Hepatocyte (in vitro differentiated cells): ENCODE measurements around the gene SIRT5. TPM values are rescaled to one million over a fixed set of nuclear protein-coding genes. Genes with fewer than 3 reads are reported as not detected.

Experiments
- DNase-seq: peaks from one replicate; pipeline ENCODE4 v3.0.0-alpha.2; 2016; ENCODE audit warnings: low spot score
- H2AFZ ChIP-seq: fragments of 200-600 bp; sonication (generic); 2 replicates; pipeline ENCODE4 v1.6.0; 2016; ENCODE audit warnings: antibody characterized with exemption, mild to moderate bottlenecking
- H3K27ac ChIP-seq: fragments of 200-600 bp; sonication (generic); 2 replicates; pipeline ENCODE4 v1.5.1; 2016; ENCODE audit warnings: mild to moderate bottlenecking
- H3K27me3 ChIP-seq: fragments of 200-600 bp; sonication (generic); 2 replicates; pipeline ENCODE4 v1.6.1; 2016
- H3K36me3 ChIP-seq: fragments of 200-600 bp; sonication (generic); replicated peaks from 2 replicates; pipeline ENCODE4 v1.5.1; 2016; ENCODE audit warnings: low read depth; ENCODE audit not compliant: insufficient read depth
- H3K4me1 ChIP-seq: fragments of 200-600 bp; sonication (generic); 2 replicates; pipeline ENCODE4 v1.5.1; 2016; ENCODE audit warnings: mild to moderate bottlenecking, moderate library complexity; ENCODE audit not compliant: insufficient read depth
- H3K4me2 ChIP-seq: fragments of 200-600 bp; sonication (generic); 2 replicates; pipeline ENCODE4 v1.6.0; 2016
- H3K4me3 ChIP-seq: fragments of 200-600 bp; sonication (generic); 2 replicates; pipeline ENCODE4 v1.5.1; 2016; ENCODE audit warnings: mild to moderate bottlenecking
- H3K79me2 ChIP-seq: fragments of 200-600 bp; sonication (generic); 2 replicates; pipeline ENCODE4 v1.6.0; 2017; ENCODE audit warnings: mild to moderate bottlenecking
- H3K9me2 ChIP-seq: fragments of 200-600 bp; sonication (generic); replicated peaks from 2 replicates; pipeline ENCODE4 v1.6.0; 2017; ENCODE audit warnings: mild to moderate bottlenecking; ENCODE audit not compliant: insufficient read depth
- H3K9me3 ChIP-seq: fragments of 200-600 bp; sonication (generic); 2 replicates; pipeline ENCODE4 v1.5.1; 2016; ENCODE audit warnings: low read depth, mild to moderate bottlenecking
- H4K20me1 ChIP-seq: fragments of 200-600 bp; sonication (generic); 2 replicates; pipeline ENCODE4 v1.6.0; 2016; ENCODE audit warnings: mild to moderate bottlenecking; ENCODE audit not compliant: insufficient read depth, poor library complexity, severe bottlenecking
- CTCF ChIP-seq: fragments of 200-600 bp; sonication (generic); IDR thresholded peaks from 2 replicates; pipeline ENCODE4 v1.5.1; 2016; ENCODE audit warnings: antibody characterized with exemption, mild to moderate bottlenecking; ENCODE audit not compliant: poor library complexity
- EZH2 ChIP-seq: fragments of 200-600 bp; sonication (generic); IDR thresholded peaks from 2 replicates; pipeline ENCODE4 v1.6.1; 2016; ENCODE audit warnings: antibody characterized with exemption, mild to moderate bottlenecking, borderline replicate concordance
- EZH2phosphoT487 ChIP-seq: fragments of 200-600 bp; sonication (generic); IDR thresholded peaks from one replicate; pipeline ENCODE4 v1.6.1; 2018; ENCODE audit warnings: antibody characterized with exemption, mild to moderate bottlenecking, low read depth, moderate library complexity; ENCODE audit not compliant: unreplicated experiment, severe bottlenecking
- WGBS: methylation state at CpG from one replicate; pipeline ENCODE4 v1.1.6; 2016; ENCODE audit warnings: low lambda C conversion rate; ENCODE audit errors: missing lambda C conversion rate; 5-methylcytosine and 5-hydroxymethylcytosine counted together
- polyA plus RNA-seq: library from polyadenylated mRNA; unstranded; fragments of >200 nt; fragmentation: Nextera tagmentation; extraction: Ambion mirVana; gene quantifications from 2 replicates; pipeline ENCODE4 v1.2.1, GENCODE V29; 2016
- total RNA-seq: library from RNA; depleted of rRNA; stranded (reverse); fragments of >200 nt; gene quantifications from 2 replicates; pipeline ENCODE4 v1.2.3, GENCODE V29; 2014

The SIRT5 gene
- total and polyA plus RNA-seq, 2 experiments from 2014 or later = 8.6 to 12.9 TPM

- 20% methylated on average over 4 of the region's 4 CpGs for WGBS
- no peak for DNase-seq
- no peak overlapping the region for H3K27ac ChIP-seq
- H3K4me1 ChIP-seq = no peaks in the 10 kb centered on the region
- H4K20me1 ChIP-seq = no peaks in the 10 kb centered on the region
- no peaks in the 10 kb centered on the region for H3K9me3 ChIP-seq
- H3K9me2 ChIP-seq = no peaks in the 10 kb centered on the region
- no peak overlapping the region for H2AFZ ChIP-seq
- H3K36me3 ChIP-seq = no peaks in the 10 kb centered on the region
- H3K4me3 ChIP-seq = no peak overlapping the region
- H3K79me2 ChIP-seq = no peaks in the 10 kb centered on the region
- no peaks in the 10 kb centered on the region for H3K27me3 ChIP-seq
- H3K4me2 ChIP-seq = no peak overlapping the region
- TF ChIP-seq EZH2 = no peak
These were observed 42.4 kb upstream of the SIRT5 start for GRCh38 chr6:13531956-13532355.

GRCh38 chr6:13534536-13534935 lies 39.9 kb upstream of the SIRT5 start:
- WGBS = 96% methylated on average over 3 of the region's 3 CpGs
- no peak overlapping the region for H3K27ac ChIP-seq

GRCh38 chr6:13535306-13535705 lies 39.1 kb upstream of the SIRT5 start:
- Histone ChIP-seq H3K27me3 (no peaks in the 10 kb centered on the region), H3K4me3 (no peak overlapping the region), H2AFZ (no peak overlapping the region), H3K4me1 (no peaks in the 10 kb centered on the region), H3K9me2 (no peaks in the 10 kb centered on the region), H3K27ac (no peak overlapping the region), H3K9me3 (no peaks in the 10 kb centered on the region), H3K79me2 (no peaks in the 10 kb centered on the region), H3K36me3 (no peaks in the 10 kb centered on the region), H4K20me1 (no peaks in the 10 kb centered on the region), H3K4me2 (no peak overlapping the region)
- DNase-seq = no peak
- WGBS = 90% methylated on average over 1 of the region's 3 CpGs
- TF ChIP-seq CTCF = no peak
- TF ChIP-seq EZH2 = no peak
- no peak for TF ChIP-seq EZH2phosphoT487

More at GRCh38 chr6:13534536-13534935, 39.9 kb upstream of the SIRT5 start:
- Histone ChIP-seq H3K4me1 (no peaks in the 10 kb centered on the region), H3K27me3 (no peaks in the 10 kb centered on the region), H2AFZ (no peak overlapping the region), H3K79me2 (no peaks in the 10 kb centered on the region), H3K4me3 (no peak overlapping the region), H3K4me2 (no peak overlapping the region), H3K9me3 (no peaks in the 10 kb centered on the region), H3K36me3 (no peaks in the 10 kb centered on the region), H3K9me2 (no peaks in the 10 kb centered on the region), H4K20me1 (no peaks in the 10 kb centered on the region)
- DNase-seq = no peak
- no peak for TF ChIP-seq EZH2phosphoT487
- TF ChIP-seq EZH2 = no peak
- no peak for TF ChIP-seq CTCF

GRCh38 chr6:13536796-13537526 lies 37.4 kb upstream of the SIRT5 start:
- Histone ChIP-seq H2AFZ (no peak overlapping the region), H3K9me3 (no peaks in the 10 kb centered on the region), H3K36me3 (no peaks in the 10 kb centered on the region), H3K27me3 (no peaks in the 10 kb centered on the region), H3K27ac (no peak overlapping the region), H3K79me2 (no peaks in the 10 kb centered on the region), H4K20me1 (no peaks in the 10 kb centered on the region), H3K4me3 (no peak overlapping the region), H3K4me2 (no peak overlapping the region), H3K9me2 (no peaks in the 10 kb centered on the region), H3K4me1 (no peaks in the 10 kb centered on the region)
- TF ChIP-seq CTCF = no peak
- no peak for TF ChIP-seq EZH2
- TF ChIP-seq EZH2phosphoT487 = no peak
- DNase-seq = no peak
- whole genome bisulfite sequencing = 78% methylated on average over 4 of the region's 4 CpGs
